GM04504 (cell line): ENCODE measurements around the gene LRP10.

Experiments
- DNase-seq: peaks from one replicate; pipeline ENCODE4 v3.0.0-alpha.2; 2012; ENCODE audit warnings: low read depth

Gene LRP10

DNA sequence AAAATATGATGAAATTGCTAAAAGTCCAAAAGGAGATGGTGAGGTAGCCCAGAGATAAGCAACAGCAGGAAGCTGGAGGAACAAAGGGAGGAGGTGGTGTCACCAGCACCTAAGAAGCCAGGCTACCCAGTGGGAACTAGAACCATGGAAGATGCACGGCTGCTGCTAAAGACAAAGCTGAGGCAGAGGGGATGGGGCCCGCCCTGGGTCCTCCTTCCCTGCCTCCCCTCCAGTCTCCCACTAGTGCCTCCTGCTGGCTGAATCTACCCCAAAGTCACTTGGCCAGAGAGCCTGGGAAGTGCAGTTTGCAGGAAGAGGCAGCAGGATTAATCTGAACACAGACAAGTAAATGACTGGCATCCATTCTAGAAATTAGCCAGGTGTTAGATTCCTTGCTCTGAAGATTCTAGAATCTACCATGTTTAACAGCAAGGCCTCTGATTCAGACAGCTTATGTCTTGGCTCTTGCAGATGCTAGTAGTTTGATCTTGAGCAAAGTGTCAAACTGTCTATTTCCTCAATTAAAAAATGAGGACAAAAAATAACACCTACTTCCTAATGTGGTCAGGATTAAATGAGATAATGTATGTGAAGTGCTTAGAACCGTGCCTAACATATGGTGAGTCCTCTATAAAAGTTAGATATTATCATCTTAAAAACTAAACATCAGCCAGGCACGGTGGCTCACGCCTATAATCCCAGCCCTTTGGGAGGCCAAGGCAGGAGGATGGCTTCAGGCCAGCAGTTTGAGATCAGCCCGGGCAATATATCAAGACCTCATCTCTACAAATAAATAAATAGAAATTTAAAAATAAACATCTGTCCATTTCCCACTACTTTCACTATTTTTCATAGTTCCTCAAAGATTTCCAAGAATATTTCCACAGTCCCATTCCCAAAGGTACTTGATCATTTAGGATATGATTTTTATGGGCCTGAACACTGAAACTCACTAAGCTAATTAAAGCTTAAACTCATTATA, 5.8 kb upstream of the LRP10 start:
- no peak for DNase-seq

- no peak for DNase-seq
Observed at GRCh38 chr14:22866874-22867273, 4.7 kb upstream of the LRP10 start.

GRCh38 chr14:22870811-22871223, 723 bp upstream of the LRP10 start:
- DNase-seq, result no peak

DNA sequence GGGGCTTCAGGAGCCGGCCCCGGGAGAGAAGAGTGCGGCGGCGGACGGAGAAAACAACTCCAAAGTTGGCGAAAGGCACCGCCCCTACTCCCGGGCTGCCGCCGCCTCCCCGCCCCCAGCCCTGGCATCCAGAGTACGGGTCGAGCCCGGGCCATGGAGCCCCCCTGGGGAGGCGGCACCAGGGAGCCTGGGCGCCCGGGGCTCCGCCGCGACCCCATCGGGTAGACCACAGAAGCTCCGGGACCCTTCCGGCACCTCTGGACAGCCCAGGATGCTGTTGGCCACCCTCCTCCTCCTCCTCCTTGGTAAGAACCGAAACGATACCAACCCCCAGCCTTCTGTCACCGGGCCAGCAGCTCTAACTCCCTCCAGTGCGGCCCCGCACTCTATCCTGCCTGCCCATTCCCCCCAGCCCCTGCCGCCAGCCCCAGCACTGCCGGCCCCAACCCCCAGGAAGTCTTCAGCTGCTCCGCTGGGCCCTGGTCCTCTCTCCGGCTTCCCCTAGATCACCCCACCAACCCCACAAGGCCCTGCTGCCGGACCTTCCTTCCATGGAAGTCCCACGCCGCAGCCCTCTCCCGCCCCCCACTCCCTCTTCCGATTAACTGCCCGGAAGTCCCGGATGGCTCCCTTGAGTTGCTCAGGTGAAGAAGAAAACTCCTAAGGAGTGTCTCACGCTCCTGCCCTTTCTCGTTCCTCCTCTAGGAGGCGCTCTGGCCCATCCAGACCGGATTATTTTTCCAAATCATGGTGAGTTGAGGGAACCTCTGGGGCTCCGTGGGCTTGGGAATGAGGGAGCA, 693 bp downstream of the LRP10 start:
- peak; percentile 72 for DNase-seq

GRCh38 chr14:22872833-22873520, 1.4 kb downstream of the LRP10 start:
- DNase-seq, result no peak

DNA sequence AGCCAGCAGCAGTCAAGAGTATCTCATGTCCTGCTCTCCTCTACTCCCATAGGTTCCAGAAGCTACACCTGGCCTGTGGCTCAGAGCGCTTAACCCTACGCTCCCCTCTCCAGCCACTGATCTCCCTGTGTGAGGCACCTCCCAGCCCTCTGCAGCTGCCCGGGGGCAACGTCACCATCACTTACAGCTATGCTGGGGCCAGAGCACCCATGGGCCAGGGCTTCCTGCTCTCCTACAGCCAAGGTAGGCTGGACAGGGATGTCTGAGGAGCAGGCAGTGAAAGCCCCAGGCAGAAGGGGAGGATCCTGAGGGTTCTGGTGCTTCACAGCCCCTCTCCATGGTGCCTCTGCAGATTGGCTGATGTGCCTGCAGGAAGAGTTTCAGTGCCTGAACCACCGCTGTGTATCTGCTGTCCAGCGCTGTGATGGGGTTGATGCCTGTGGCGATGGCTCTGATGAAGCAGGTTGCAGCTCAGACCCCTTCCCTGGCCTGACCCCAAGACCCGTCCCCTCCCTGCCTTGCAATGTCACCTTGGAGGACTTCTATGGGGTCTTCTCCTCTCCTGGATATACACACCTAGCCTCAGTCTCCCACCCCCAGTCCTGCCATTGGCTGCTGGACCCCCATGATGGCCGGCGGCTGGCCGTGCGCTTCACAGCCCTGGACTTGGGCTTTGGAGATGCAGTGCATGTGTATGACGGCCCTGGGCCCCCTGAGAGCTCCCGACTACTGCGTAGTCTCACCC, 3.6 kb downstream of the LRP10 start:
- no peak for DNase-seq

GRCh38 chr14:22875748-22876319, 4.3 kb downstream of the LRP10 start:
- DNase-seq, result no peak

DNA sequence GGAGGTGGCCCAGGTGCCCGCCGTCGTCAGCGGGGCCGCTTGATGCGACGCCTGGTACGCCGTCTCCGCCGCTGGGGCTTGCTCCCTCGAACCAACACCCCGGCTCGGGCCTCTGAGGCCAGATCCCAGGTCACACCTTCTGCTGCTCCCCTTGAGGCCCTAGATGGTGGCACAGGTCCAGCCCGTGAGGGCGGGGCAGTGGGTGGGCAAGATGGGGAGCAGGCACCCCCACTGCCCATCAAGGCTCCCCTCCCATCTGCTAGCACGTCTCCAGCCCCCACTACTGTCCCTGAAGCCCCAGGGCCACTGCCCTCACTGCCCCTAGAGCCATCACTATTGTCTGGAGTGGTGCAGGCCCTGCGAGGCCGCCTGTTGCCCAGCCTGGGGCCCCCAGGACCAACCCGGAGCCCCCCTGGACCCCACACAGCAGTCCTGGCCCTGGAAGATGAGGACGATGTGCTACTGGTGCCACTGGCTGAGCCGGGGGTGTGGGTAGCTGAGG, 5.5 kb downstream of the LRP10 start:
- no peak for DNase-seq

- DNase-seq, result no peak
Observed at GRCh38 chr14:22878271-22879246, 7.0 kb downstream of the LRP10 start.

- DNase-seq, result no peak
Observed at GRCh38 chr14:22882064-22882463, 10.5 kb downstream of the LRP10 start.

- peak; percentile 10 for DNase-seq
Observed at GRCh38 chr14:22882529-22883172, 11.1 kb downstream of the LRP10 start.

- DNase-seq, result no peak
Observed at GRCh38 chr14:22883173-22883976, 11.8 kb downstream of the LRP10 start, which contains the start of gene REM2. REM2 (plus strand) TSS chr14:22883222; CDS start chr14:22883288, 66 bp downstream.

DNA sequence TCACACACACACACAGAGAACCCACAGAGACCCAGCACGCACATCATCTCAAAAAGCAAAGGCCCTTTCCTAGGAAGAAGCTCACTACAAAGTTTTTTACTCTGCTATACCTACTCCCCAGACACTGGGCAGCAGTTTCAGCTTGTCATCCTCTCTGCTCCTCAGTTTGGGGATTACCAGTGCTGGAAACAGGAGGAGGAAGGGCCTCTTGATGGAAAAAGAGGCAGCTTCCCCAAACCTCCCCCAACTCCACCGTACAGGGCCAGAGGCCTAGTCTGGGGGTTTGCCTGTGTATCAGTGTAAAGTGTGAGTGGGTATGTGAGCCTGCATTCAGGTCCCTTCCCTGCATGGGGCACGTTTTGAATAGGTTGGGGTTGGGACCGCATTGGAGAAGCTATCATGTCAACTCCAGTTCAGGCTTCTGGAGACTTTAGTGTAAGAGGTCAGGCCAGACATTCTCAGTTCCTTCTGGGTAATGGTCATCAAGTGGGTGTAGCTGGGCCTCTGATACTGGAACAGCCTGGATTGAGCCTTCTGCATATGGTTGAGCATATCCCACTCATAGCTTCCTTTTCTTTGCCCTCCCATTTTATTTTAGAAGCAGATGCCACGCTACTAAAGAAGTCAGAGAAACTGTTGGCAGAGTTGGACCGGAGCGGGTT, 12.7 kb downstream of the LRP10 start:
- no peak for DNase-seq

GRCh38 chr14:22884738-22885523, 13.4 kb downstream of the LRP10 start:
- DNase-seq, result no peak

DNA sequence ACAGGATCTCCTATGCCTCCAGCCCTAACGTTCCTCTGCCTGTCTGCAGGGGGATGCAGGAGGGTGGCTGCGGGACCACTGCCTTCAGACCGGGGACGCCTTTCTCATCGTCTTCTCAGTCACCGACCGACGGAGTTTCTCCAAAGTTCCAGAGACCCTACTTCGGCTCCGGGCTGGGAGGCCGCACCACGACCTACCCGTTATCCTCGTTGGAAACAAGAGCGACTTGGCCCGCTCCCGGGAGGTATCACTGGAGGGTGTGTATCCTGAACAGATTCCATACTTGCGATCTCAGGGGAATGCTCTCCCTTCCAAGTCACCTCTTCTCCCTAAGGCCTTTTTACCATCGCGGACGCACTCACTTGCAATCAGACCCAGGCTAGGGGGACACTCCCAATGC, 14.4 kb downstream of the LRP10 start:
- DNase-seq, result no peak

- DNase-seq, result peak; percentile 28
Observed at GRCh38 chr14:22886500-22887259, 15.1 kb downstream of the LRP10 start.
